Activated effector memory CD4-positive, alpha-beta T cell treated with Interleukin-2 at 50 U/mL for 16 hours (primary cell): ENCODE results near the gene SUMO2.
"Not testable (repeated sequence)": the region's sequence is repeated elsewhere in the genome, so short reads cannot be mapped to it uniquely, and the experiment has no call there.

Source experiments
- DNase-seq: peaks from one replicate; pipeline ENCODE4 v3.0.0-alpha.2; 2020

SUMO2 gene

DNA sequence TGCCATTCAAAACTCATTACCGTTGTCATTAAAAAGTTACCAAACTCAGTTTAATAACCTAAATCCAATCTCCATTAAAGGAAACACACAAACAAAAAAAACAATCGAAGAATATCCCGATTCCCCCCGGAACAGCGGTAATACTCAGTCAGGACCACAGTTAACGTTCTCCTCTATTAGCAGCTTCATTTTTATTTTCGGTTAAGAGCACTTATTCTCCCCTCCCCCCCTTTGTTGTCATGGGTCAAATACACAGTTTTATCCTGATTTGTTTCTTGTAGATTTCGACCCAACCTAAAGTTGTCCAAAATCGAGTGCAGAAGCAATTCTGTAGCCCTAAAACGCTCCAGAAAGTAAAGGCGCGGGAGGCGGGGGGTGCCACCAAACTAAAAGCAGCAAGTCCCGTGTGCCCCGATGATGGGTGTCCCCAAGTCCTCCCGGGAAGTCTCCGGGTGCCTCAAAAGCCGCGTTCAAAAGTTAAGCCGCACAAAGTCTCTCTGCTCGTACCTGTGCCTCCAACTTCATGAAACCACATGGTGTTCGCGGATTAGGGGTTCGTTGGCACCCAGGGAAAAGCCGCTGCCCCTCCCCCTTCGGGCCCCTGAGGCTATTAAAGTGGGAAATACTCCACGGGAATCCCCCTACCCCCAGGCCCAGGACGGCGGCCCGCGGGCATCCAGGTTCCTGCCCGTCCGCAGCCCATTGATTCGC is 996 bp downstream of the SUMO2 start:
- DNase-seq, result no peak

DNA sequence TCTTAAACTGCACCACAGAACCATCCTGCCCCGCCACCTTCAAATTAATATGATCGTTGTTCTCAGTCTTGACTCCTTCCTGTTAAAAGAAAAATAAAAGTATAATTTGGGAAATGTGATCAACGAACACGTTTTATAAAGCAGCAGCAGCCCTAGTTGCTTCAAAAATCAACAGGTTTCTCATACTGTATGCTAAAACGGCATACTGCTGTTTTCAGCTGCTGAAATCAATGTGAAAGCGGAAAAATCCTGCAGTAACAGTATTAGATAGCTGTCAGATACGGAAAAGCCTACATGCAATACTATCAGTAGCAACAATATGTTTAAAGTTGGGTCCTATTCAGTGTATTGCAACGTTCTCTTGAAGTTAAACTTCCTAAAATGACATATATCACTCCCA is 1.6 kb downstream of the SUMO2 start:
- DNase-seq, result no peak

DNA sequence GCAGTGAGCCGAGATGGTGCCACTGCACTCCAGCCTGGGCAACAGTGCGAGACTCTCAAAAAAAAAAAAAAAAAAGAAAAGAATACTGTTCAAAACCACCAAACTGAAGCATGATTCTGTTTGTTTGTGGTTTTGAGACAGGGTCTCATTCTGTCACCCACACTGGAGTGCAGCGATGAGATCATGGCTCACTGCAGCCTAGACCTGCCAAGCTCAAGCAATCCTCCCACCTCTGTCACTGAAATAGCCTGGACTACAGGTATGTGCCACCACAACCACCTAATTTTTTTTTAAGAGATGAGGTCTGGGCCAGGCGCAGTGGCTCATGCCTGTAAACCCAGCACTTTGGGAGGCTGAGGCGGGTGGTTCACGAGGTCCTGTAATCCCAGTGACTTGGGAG is 4.3 kb downstream of the SUMO2 start:
- no peak for DNase-seq

DNA sequence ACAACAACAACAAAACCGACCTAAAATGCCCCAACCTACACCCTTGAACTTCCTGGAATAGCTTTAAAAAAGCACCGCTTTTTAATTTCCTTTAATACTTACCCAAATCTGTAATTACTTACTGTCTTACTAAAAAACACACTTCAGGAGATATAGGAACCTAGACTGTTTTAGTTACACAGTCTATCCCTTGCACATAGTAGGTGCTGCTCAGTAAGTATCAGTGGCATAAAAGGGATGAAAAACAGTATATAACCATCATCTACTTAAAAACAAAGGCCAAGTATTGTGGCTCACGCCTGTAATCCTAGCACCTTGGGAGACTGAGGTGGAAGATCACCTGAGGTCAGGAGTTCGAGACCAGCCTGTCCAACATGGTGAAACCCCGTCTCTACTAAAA is 6.1 kb downstream of the SUMO2 start:
- no peak for DNase-seq

DNA sequence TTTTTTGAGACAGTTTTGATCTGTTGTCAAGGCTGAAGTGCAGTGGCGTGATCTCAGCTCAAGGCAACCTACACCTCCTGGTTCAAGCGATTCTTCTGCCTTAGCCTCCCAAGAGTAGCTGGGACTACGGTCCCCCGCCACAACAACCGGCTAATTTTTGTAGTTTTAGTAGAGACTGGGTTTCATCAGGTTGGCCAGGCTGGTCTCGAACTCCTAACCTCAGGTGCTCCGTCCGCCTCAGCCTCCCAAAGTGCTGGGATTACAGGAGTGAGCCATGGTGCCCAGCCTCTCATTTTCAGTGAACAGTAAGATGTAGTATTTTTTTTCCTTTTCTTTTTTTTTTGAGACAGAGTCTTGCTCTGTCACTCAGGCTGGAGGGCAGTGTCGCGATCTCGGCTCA is 7.8 kb downstream of the SUMO2 start:
- no peak for DNase-seq

DNA sequence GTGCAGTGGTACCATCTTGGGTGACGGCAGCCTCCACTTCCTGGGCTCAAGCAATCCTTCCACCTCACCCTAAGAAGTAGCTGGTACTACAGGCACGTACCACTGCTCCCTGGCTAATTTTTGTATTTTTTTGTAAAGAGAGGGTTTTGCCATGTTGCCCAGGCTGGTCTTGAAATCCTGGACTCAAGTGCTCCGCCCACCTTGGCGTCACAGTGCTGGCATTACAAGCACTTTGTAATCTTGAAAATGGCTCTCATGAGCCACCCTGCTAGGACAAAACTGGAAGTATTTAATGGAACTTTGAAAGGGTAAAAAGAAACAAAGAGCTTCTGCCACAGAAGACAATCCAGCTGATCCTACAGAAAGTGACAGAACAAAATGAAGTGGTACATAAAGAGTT is 9.2 kb downstream of the SUMO2 start:
- DNase-seq, result no peak

DNA sequence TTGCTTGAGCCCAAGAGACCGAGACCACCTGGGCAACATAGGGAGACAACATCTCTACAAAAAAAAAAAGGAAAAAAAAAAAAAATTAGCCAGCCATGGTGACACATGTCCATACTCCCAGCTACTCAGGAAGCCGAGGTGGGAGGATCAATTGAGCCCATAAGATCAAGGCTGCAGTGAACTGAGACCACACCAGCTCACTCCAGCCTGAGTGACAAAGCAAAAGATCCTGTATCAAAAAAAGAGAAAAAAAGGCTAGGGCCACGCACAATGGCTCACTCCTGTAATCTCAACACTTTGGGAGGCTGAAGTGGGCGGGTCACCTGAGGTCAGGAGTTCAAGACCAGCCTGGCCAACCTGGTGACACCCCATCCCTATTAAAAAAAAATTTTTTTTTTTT is 13.8 kb downstream of the SUMO2 start:
- no peak for DNase-seq

DNA sequence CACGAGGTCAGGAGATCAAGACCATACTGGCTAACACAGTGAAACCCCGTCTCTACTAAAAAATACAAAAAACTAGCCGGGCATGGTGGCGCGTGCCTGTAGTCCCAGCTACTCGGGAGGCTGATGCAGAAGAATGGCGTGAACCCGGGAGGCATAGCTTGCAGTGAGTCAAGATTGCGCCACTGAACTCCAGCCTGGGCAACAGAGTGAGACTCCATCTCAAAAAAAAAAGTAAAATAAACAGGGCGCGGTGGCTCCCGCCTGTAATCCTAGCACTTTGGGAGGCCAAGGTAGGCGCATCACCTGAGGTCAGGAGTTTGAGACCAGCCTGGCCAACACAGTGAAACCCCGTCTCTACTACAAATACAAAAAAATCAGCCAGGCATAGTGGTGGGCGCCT is 18.2 kb downstream of the SUMO2 start:
- not testable (repeated sequence) for DNase-seq

DNA sequence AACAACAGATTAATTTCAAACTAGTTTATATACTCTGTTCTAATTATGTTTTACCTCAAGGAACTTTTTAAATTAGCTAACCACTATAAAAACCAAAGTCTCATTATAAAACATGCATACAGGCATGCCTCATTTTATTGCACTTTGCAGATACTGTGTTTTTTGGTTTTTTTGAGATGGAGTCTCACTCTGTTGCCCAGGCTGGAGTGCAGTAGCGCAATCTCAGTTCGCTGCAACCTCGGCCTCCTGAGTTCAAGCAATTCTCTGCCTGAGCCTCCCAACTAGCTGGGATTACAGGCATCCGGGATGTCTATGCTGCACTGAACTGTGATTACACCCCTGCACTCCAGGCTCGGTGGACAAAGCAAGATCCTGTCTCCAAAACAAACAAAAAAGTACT is 19.7 kb downstream of the SUMO2 start:
- DNase-seq, result no peak

DNA sequence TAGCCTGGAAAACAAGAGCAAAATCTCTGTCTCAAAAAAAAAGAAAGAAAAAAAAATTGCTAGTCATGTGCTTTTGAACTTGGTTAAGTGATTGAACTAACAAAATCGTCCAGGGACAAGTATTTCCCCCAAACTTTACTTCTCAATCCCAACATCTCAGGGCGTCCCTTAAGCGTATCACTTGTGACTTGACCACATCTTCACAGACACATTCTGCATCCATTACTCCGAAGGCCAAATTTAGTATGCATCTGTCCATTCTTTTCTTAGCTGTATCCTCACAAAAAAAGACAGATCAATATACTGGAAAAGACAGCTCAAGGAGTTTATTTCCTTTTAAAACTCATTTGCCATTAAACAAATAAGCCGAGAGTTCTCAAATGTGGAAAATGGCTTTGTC is 22.5 kb downstream of the SUMO2 start:
- no peak for DNase-seq

DNA sequence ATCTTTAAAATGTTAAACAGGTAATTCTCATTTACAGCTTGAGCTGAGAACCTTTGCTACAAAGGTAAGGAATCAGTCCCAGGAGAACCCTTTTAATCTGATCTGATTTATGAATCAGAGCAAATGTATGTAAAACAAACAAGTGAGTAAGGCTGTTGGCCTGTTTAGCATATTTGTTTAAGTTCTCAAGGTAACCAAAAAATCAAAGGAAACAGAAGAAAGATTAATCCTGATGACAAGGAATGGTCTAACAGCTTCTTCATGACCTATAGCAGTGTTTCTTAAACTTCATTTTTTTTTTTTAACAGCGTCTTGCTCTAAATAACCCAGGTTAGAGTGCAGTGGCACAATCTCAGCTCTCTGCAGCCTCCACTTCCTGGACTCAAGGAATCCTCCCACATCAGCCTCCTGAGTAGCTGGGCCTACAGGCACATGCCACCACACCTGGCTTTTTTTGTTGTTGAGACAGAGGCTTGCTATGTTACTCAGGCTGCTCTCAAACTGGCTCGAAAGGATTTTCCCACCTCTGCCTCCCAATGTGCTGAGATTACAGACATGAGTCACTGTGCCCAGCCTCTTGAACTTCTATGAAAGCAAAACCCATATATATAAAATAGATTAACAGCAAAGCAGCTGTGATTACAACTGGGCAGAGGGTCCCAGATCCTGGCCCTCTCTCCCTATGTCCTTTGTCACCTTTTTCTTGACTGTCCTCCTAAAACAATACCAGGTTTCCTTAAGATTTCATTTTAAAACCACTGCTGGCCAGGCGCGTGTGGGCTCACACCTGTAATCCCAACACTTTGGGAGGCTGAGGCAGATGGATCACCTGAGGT is 23.3 kb downstream of the SUMO2 start:
- no peak for DNase-seq

DNA sequence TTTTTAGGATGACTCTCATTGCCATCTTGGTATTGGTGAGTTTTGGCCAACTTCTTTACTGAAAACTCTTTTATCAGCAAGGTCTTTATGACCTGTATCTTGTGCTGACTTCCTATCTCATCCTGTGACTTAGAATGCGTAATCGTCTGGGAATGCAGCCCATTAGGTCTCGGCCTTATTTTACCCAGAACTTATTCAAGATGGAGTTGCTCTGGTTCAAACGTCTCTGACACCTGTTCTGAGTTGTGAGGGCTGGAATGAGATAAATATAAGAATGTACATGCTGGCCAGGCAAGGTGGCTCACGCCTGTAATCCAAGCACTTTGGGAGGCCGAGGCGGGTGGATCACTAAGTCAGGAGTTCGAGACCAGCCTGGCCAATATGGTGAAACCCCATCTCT is 24.3 kb downstream of the SUMO2 start:
- DNase-seq, result not testable (repeated sequence)

DNA sequence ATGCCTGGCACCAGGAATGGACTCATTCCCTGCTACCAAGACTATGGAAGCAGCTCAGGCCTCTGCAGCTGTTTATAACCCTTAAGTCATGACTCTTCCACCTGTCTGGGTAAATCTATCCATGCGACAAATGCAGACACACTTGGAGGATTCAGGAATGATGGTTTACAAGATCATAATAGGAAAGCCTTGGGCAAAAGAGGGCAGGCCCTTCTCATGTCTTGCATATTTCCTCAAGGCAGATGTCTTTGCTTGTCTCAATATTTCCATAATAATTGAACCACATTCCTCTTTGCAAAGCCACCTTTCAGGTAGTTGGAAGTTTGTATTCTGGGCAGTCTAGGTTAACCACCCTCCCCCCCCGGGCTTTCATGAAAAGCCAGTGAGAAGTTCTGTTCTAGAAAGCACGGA is 27.6 kb downstream of the SUMO2 start:
- DNase-seq, result no peak

DNA sequence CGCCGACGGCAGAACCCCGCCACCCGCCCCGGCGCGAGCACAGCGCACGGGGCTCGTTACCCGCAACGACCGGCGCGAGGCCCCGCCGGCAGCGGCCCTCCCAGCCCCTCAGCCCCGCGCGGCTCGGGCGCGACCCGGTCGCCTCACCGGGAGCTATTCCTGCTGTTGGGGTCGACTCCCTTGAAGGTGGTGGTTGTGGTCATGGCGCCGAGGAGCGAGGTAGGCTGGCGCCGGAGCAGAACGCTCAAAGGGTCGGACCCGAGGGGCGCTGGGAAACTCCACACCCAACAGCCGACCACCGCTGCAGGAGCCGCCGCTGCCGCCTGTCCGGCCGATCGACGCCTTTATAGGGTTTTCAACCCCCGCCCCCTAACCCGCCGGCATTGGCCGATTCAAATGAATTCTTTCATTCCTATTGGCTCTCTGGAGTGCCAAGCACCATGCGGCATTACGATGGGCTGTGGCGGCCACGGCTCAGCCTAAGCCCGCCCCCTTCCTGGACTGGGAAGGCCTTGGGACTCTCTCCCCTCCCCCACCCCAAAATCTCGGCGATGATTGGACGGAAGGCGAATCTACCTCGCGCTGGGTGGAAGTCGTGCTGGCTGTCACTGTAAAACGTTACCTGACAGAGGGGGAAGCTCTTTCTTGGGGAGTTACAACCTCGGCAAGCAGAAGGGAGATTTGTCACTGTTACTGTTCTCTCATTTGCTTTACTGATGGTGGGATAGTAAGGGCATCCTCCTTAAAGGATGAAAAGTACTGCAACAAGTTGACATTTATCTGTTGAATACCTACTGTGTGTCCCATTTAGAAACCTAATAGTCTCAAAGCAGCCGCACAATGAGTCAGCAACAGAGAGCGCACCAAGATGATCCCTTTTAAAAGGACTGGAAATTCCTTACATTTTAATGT is 28.3 kb downstream of the SUMO2 start, which contains the start of gene JPT1:
Gene JPT1, minus strand, starts transcription at position 318 of the 912 bp plus-strand sequence. Its CDS starts 115 bp downstream, at position 203.
- DNase-seq, result peak; percentile 97

DNA sequence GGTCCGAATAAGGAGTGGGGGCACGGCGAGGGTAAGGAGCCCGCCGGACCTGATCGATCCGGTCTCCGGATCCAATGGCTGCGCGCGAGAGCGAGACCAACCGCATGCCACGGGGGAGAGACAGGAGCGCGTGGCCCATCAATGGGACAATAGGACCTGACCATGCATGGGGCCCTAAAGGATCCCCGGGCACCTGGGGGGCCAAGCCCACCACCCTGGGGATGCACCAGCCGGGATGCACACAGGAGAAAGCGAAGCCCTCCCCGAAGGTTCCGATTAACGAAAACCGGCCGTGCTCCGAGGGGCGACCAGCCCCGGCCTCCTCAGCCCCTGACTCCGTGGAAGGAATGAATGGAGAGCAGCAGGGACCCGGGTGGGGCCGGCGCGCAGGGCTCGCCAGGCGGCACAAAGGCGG is 29.0 kb downstream of the SUMO2 start:
- DNase-seq, result no peak

DNA sequence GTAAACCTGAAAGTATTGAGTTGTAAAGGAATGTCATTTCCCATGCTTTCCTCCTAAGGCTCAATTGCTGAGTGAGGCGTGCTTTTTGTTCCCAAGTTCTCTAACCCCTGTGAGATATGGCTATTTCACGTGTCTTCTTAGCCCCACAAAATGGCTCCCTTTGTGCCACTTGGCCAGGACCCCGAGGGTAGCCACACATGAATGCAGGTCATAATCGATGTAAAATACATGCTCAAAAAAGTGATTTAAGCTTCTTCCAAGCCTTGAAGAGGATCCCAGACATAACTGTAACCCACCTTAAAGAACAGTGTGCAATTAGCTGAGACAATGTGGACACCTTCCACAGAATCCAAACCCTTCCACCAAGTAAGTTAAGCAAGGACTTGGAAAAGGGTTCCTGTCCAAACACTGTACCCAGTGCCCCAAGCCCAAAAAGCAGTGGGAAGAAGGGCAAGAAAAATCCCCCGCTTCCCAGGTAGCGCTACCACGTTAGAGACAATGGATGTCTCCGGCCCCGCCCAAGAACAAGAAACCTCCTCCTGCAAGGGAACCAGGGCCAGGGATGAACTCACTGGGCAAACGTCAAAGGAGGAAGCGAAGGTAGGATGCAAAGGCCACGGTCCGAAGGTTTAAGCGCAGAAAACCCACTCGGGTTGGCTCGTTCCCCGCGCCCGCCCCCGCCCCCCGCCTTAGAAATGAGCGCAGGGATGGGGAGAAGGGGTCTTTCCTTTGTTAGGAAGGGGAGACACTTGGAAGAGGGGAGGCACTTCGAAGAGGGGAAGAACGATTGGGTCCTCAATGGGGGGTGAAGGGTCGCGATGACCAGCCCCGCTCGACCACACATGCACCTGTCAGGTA is 29.6 kb downstream of the SUMO2 start:
- no peak for DNase-seq

DNA sequence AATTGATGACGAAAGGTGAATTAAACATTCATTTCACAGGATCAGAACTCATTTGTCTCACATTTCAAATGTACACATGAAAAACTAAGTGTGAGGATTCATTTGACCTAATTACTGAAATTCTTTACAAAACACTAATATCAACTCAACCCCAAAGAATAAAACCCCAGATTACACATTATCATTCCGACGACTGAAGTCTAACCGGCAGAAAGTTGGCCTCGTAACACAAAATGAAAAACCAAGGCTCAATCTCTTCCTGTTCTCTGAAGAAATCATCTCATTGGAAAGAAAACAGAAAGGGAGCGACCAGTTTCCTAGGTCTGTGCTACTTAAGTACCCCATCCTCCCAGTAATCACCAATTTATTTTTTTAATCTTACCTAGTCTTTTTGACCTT is 30.2 kb downstream of the SUMO2 start:
- no peak for DNase-seq

DNA sequence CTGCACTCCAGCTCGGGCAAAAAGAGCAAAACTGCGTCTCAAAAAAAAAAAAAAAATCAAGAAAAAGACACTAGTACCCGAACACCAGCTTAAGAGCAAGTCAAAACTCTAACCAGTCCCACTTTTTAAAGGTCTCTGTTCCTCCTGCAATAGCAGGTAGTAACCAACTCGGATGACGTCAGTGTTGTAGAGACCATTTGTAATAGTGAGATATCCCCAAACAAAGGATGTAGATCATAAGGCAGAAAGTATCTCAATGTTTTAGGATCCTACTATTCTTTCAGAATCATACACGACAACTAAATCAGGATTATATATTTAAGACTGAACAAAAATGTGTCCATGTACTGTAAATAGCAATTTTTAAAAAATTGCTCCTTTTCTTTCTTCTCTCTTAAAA is 30.8 kb downstream of the SUMO2 start:
- no peak for DNase-seq

DNA sequence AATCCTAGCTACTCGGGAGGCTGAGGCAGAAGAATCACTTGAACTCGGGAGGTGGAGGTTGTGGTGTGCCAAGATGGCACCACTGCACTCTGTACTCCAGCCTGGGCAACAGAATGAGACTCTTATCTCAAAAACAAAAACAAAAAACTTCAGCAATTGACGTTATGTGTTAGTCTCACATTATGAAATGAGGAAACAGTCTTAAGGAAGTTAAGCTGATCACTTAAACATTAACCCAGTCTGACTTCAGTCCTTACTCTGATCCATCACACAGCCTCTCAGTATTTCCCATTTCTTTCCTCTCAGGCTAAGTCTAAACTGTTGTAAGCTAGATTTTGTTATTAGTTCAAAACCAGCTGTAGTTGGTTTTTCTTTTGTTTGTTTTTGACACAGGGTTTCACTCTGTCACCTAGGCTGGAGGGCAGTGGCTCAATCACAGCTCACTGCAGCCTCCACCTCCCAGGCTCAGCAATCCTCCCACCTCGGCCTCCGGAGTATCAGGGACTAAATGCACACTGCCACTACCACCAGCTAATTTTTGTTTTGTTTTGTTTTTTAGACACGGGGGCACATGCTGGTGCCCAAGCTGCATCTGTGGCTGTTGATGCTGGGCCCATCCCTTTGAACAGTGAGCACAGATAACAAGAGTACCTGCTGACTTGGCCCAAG is 34.7 kb downstream of the SUMO2 start:
- DNase-seq, result no peak

DNA sequence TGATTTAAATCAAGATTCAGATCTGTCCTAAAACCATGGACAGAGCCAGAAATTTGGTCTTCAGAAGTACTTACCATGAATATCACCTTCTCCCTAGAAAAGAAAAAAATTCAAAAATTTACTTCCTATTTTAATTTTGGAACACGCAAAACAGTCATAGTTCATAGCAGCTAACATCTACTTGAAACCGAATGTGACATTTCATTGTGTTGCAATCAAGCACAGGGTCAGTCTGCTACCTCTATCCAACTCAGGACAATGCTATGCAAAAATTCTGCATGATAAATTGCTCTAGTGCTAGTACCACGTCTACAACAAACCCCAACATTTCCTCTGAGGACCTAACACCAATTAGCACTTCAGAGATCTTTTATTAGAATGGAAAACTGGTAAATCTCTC is 36.2 kb downstream of the SUMO2 start:
- no peak for DNase-seq

DNA sequence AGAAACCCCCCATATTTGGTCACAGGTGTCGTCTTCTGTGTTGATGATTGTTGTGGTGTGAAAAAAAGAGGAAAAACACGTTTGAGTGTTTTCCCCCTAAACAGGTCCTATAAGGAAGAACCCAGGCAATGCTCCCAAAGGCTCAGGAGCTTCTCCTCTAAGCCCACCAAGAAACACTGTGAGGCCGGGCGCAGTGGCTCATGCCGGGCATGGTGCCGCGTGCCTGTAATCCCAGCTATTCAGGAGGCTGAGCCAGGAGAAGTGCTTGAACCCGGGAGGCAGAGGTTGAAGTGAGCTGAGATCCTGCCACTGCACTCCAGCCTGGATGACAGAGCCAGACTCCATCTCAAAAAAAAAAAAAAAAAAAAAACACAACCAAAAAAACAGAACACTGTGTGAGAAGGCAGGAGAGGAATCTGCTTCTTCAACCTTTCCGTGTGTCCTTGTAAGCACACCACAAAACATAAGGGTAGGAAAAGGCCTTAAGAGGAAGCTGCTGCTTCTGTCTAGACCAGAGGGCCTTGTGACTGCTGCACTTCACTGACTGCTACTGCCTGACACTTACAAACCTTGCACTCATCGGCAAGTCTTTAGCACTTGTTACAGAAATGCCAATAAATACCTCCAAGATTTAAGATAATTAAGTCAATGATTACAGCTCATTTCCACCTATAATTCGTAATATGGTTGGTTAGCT is 37.8 kb downstream of the SUMO2 start:
- no peak for DNase-seq
